SK-N-SH (cell line): ENCODE measurements around the gene FBXO44. TPM values are rescaled to one million over a fixed set of nuclear protein-coding genes. Genes with fewer than 3 reads are reported as not detected.

Experiments used
- CTCF ChIA-PET: fragments of 300-600, 350-600 bp; formaldehyde crosslinking; extraction: SDS; loops from one replicate; lab custom pipeline; 2021; lab: Yijun Ruan, JAX
- POLR2A ChIA-PET: fragments of 350-600 bp; sonication (Branson Sonifier 250); formaldehyde crosslinking; extraction: SDS; loops from one replicate; lab custom pipeline; 2020; ENCODE audit warnings: antibody characterized with exemption, inconsistent platforms; lab: Yijun Ruan, JAX
- DNase-seq: peaks from one replicate; pipeline ENCODE4 v3.0.0; 2012
- H2AFZ ChIP-seq: fragments of 200-600 bp; sonication (generic); 2 replicates; pipeline ENCODE4 v1.8.1; 2016; ENCODE audit warnings: antibody characterized with exemption, mild to moderate bottlenecking, low read depth
- H3F3A ChIP-seq: fragments of 200-600 bp; sonication (generic); replicated peaks from 2 replicates; pipeline ENCODE3; 2016; ENCODE audit warnings: antibody characterized with exemption, mild to moderate bottlenecking; ENCODE audit not compliant: insufficient read depth
- H3K27ac ChIP-seq, 2 experiments: fragments of 200-500 bp in 1 of 2; fragments of 200-600 bp in 1 of 2; sonication (Bioruptor generic) in 1 of 2; sonication (generic), shearing (Covaris generic) in 1 of 2; 2 replicates each; pipeline versions ENCODE4 v1.5.1 to v1.6.1; 2014 to 2016; ENCODE audit warnings: low read depth in 2 of 2, inconsistent platforms in 1 of 2, low read length in 1 of 2, mild to moderate bottlenecking in 1 of 2, mixed read lengths in 1 of 2
- H3K27me3 ChIP-seq: fragments of 200-600 bp; sonication (generic), shearing (Covaris generic); 2 replicates; pipeline ENCODE4 v1.6.1; 2016; ENCODE audit warnings: mixed run types; ENCODE audit not compliant: insufficient read depth
- H3K36me3 ChIP-seq, 2 experiments: fragments of 200-500 bp in 1 of 2; fragments of 200-600 bp in 1 of 2; sonication (Bioruptor generic) in 1 of 2; sonication (generic) in 1 of 2; replicated peaks in 1 of 2; 2 replicates each; pipeline versions ENCODE3 to v1.5.1; 2014 to 2016; ENCODE audit warnings: low read length in 1 of 2, mild to moderate bottlenecking in 1 of 2; ENCODE audit not compliant: insufficient read depth in 2 of 2, control insufficient read depth in 1 of 2
- H3K4me1 ChIP-seq, 2 experiments: fragments of 200-500 bp in 1 of 2; fragments of 200-600 bp in 1 of 2; sonication (Bioruptor generic) in 1 of 2; sonication (generic), shearing (Covaris generic) in 1 of 2; 2 replicates each; pipeline versions ENCODE4 v1.5.1 to v1.6.1; 2014 to 2016; ENCODE audit warnings: low read depth in 1 of 2, low read length in 1 of 2, mixed run types in 1 of 2; ENCODE audit not compliant: insufficient read depth in 2 of 2, control insufficient read depth in 1 of 2
- H3K4me2 ChIP-seq: fragments of 200-600 bp; sonication (generic), shearing (Covaris generic); 2 replicates; pipeline ENCODE4 v1.6.1; 2017; ENCODE audit warnings: mixed run types
- H3K4me3 ChIP-seq, 2 experiments: fragments of 200-500 bp in 1 of 2; fragments of 200-600 bp in 1 of 2; sonication (Bioruptor generic) in 1 of 2; sonication (generic), shearing (Covaris generic) in 1 of 2; 2 replicates each; pipeline versions ENCODE4 v1.5.1 to v1.8.1; 2014 to 2016; ENCODE audit warnings: low read depth in 2 of 2, inconsistent platforms in 1 of 2, low read length in 1 of 2, mild to moderate bottlenecking in 1 of 2, mixed read lengths in 1 of 2, moderate library complexity in 1 of 2
- H3K79me2 ChIP-seq: fragments of 200-600 bp; sonication (generic); 2 replicates; pipeline ENCODE4 v1.8.1; 2017; ENCODE audit warnings: mild to moderate bottlenecking; ENCODE audit not compliant: insufficient read depth
- H3K9ac ChIP-seq: fragments of 200-600 bp; sonication (generic); 2 replicates; pipeline ENCODE4 v1.6.1; 2017; ENCODE audit warnings: mixed run types
- H3K9me2 ChIP-seq: fragments of 200-600 bp; sonication (generic); 2 replicates; pipeline ENCODE4 v1.6.1; 2017; ENCODE audit warnings: mixed run types
- H3K9me3 ChIP-seq: fragments of 200-600 bp; sonication (generic); 2 replicates; pipeline ENCODE4 v1.6.1; 2017; ENCODE audit warnings: mixed run types, mild to moderate bottlenecking, moderate library complexity
- H4K20me1 ChIP-seq: fragments of 200-600 bp; sonication (generic); 2 replicates; pipeline ENCODE4 v1.6.1; 2017; ENCODE audit warnings: mild to moderate bottlenecking, mixed run types; ENCODE audit not compliant: insufficient read depth
- ELF1 ChIP-seq: IDR thresholded peaks from 2 replicates; pipeline ENCODE4 v1.4.0; 2012
- EP300 ChIP-seq, 2 experiments: IDR thresholded peaks; 2 replicates each; pipeline versions ENCODE4 v1.4.0 to v1.6.1; 2012; ENCODE audit warnings: borderline replicate concordance in 1 of 2, low read depth in 1 of 2, low read length in 1 of 2
- EZH2phosphoT487 ChIP-seq: fragments of 200-600 bp; sonication (generic); IDR thresholded peaks from 2 replicates; pipeline ENCODE4 v1.6.1; 2017; ENCODE audit warnings: low read depth, mixed run types, mild to moderate bottlenecking, antibody characterized with exemption, moderate library complexity, borderline replicate concordance
- FOXJ3 ChIP-seq: sonication (generic); formaldehyde crosslinking; IDR thresholded peaks from 2 replicates; pipeline ENCODE4 v1.5.1; 2020; ENCODE audit warnings: mild to moderate bottlenecking, missing genetic modification reagents
- FOXM1 ChIP-seq: IDR thresholded peaks from 2 replicates; pipeline ENCODE4 v1.4.0; 2012; ENCODE audit warnings: low read depth, mild to moderate bottlenecking
- MXI1 ChIP-seq: IDR thresholded peaks from 2 replicates; pipeline ENCODE4 v1.6.1; 2012; ENCODE audit warnings: mild to moderate bottlenecking, low read depth, low read length, improper control_type of control experiment
- PBX3 ChIP-seq: IDR thresholded peaks from 2 replicates; pipeline ENCODE4; 2012
- RCOR1 ChIP-seq: fragments of 150-350 bp; IDR thresholded peaks from 2 replicates; pipeline ENCODE4 v1.6.1; 2017; ENCODE audit warnings: antibody characterized with exemption, low read length
- RFX5 ChIP-seq: IDR thresholded peaks from 2 replicates; pipeline ENCODE4 v1.6.1; 2012; ENCODE audit warnings: mild to moderate bottlenecking, improper control_type of control experiment, low read length
- SIN3A ChIP-seq: IDR thresholded peaks from 2 replicates; pipeline ENCODE4 v1.6.1; 2012; ENCODE audit warnings: low read depth, mild to moderate bottlenecking, low read length, moderate library complexity, borderline replicate concordance
- TAF1 ChIP-seq: IDR thresholded peaks from 2 replicates; pipeline ENCODE4 v1.6.1; 2012; ENCODE audit warnings: low read depth, mild to moderate bottlenecking, low read length, moderate library complexity, borderline replicate concordance
- TCF12 ChIP-seq: IDR thresholded peaks from 2 replicates; pipeline ENCODE4 v1.4.0; 2012
- USF1 ChIP-seq: IDR thresholded peaks from 2 replicates; pipeline ENCODE4 v1.4.0; 2012; ENCODE audit warnings: low read depth, borderline replicate concordance
- YY1 ChIP-seq: IDR thresholded peaks from 2 replicates; pipeline ENCODE4 v1.4.0; 2012; ENCODE audit warnings: low read depth, mild to moderate bottlenecking
- WGBS: methylation state at CpG from one replicate; pipeline ENCODE4 v1.1.6; 2017; ENCODE audit warnings: low lambda C conversion rate; 5-methylcytosine and 5-hydroxymethylcytosine counted together
- polyA plus RNA-seq, 3 experiments: library from polyadenylated mRNA; depleted of rRNA; stranded (reverse); fragments of >200 nt; gene quantifications; 2 replicates each; pipeline ENCODE4 v1.2.3, GENCODE V29; 2012
- TF ChIP-seq, protein P1 (sequence below): fragments of 200-600 bp; sonication (generic); IDR thresholded peaks from 2 replicates; pipeline ENCODE4 v1.6.1; 2017; ENCODE audit warnings: antibody characterized with exemption, mild to moderate bottlenecking, moderate library complexity
- TF ChIP-seq, protein P2 (sequence below): fragments of 150-350 bp; IDR thresholded peaks from 2 replicates; pipeline ENCODE4 v1.6.1; 2016; ENCODE audit warnings: mild to moderate bottlenecking, low read depth, low read length

The FBXO44 gene
- polyA plus RNA-seq, 1 of the 3 experiments (the other 2 are of a cell fraction) = 42.8 TPM

GRCh38 chr1:11664336-11665065 is 9.8 kb downstream of the FBXO44 start (continued):
- no peak for TF ChIP-seq FOXM1
- no peak for TF ChIP-seq TAF1
- no peak for TF ChIP-seq YY1
- TF ChIP-seq, protein P1, sequence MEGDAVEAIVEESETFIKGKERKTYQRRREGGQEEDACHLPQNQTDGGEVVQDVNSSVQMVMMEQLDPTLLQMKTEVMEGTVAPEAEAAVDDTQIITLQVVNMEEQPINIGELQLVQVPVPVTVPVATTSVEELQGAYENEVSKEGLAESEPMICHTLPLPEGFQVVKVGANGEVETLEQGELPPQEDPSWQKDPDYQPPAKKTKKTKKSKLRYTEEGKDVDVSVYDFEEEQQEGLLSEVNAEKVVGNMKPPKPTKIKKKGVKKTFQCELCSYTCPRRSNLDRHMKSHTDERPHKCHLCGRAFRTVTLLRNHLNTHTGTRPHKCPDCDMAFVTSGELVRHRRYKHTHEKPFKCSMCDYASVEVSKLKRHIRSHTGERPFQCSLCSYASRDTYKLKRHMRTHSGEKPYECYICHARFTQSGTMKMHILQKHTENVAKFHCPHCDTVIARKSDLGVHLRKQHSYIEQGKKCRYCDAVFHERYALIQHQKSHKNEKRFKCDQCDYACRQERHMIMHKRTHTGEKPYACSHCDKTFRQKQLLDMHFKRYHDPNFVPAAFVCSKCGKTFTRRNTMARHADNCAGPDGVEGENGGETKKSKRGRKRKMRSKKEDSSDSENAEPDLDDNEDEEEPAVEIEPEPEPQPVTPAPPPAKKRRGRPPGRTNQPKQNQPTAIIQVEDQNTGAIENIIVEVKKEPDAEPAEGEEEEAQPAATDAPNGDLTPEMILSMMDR = no peak
- TF ChIP-seq TCF12 = no peak

- 100% methylated on average over 3 of the region's 14 CpGs for WGBS
- ChIA-PET POLR2A (no interaction called here), CTCF (no interaction called here)
- peaks cover 3% of the 10 kb centered on the region for H3F3A ChIP-seq
- no peaks in the 10 kb centered on the region for H3K9me2 ChIP-seq
- H2AFZ ChIP-seq = no peak overlapping the region
- no peak for DNase-seq
- H3K4me3 ChIP-seq = no peak overlapping the region
- no peaks in the 10 kb centered on the region for H3K79me2 ChIP-seq
- no peak overlapping the region for H3K27ac ChIP-seq
- H3K9me3 ChIP-seq = no peaks in the 10 kb centered on the region
- H3K9ac ChIP-seq = no peak overlapping the region
- no peaks in the 10 kb centered on the region; a peak in 1 of 4 replicates for H3K4me1 ChIP-seq
- TF ChIP-seq SIN3A (no peak), FOXJ3 (no peak), ELF1 (no peak), USF1 (no peak), EZH2phosphoT487 (no peak), MXI1 (no peak), RCOR1 (no peak), EP300 (IDR thresholded peaks at IDR 0.05; ENCODE audit: borderline replicate concordance in 1 of 2, low read depth in 1 of 2, low read length in 1 of 2) (no peak), PBX3 (no peak), RFX5 (no peak)
- TF ChIP-seq, protein P2, sequence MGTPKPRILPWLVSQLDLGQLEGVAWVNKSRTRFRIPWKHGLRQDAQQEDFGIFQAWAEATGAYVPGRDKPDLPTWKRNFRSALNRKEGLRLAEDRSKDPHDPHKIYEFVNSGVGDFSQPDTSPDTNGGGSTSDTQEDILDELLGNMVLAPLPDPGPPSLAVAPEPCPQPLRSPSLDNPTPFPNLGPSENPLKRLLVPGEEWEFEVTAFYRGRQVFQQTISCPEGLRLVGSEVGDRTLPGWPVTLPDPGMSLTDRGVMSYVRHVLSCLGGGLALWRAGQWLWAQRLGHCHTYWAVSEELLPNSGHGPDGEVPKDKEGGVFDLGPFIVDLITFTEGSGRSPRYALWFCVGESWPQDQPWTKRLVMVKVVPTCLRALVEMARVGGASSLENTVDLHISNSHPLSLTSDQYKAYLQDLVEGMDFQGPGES = no peak
- TF ChIP-seq, protein P1 = no peak
- no peak overlapping the region for H3K4me2 ChIP-seq
- H4K20me1 ChIP-seq = no peaks in the 10 kb centered on the region
- peaks cover 0 to 8% of the 10 kb centered on the region in 2 experiments for H3K36me3 ChIP-seq
- H3K27me3 ChIP-seq = no peaks in the 10 kb centered on the region
Measured at GRCh38 chr1:11668516-11668915, 13.8 kb downstream of the FBXO44 start.
